K562 (cell line): Measurements from ENCODE around the gene EXOC2. TPM values are rescaled to one million over a fixed set of nuclear protein-coding genes. Genes with fewer than 3 reads are reported as not detected.

Source experiments
- ATAC-seq: fragments of 200-7000 bp; cut with Tn5 transposase; 3 replicates; pipeline ENCODE4 v1.9.1; 2020; ENCODE audit warnings: moderate library complexity
- BruUV-seq: library from RNA; stranded (reverse); fragments of 400-500 nt; replicated peaks from 2 replicates; lab custom pipeline; 2021; lab: Mats Ljungman, UMichigan
- CTCF ChIA-PET: fragments of 300-600 bp; formaldehyde crosslinking; extraction: SDS; loops from one replicate; lab custom pipeline; 2021; ENCODE audit warnings: low intra/inter-chr PET ratio; lab: Yijun Ruan, JAX
- POLR2A ChIA-PET: fragments of 300-600, 350-650 bp; sonication (Branson Sonifier 250); formaldehyde crosslinking; extraction: SDS; loops from one replicate; lab custom pipeline; 2021; ENCODE audit warnings: antibody characterized with exemption, inconsistent platforms; lab: Yijun Ruan, JAX
- DNase-seq, 4 experiments: peaks; one replicate each; pipeline versions ENCODE4 v3.0.0 to v3.0.0-alpha.2; 2011 to 2018; ENCODE audit warnings: low spot score in 3 of 4, mixed read lengths in 3 of 4; ENCODE audit errors: extremely low read depth in 1 of 4
- FAIRE-seq: peaks from 2 replicates; lab custom pipeline; 2011; peaks lifted over from hg19 to GRCh38; lab: Jason Lieb, UNC
- H2AFZ ChIP-seq: 2 replicates; pipeline ENCODE4 v1.6.0; 2011; ENCODE audit warnings: low read depth, low read length, control low read depth, inconsistent platforms
- H3K27ac ChIP-seq: fragments of 200-600 bp; 3 replicates; pipeline ENCODE4 v1.8.0; 2011; ENCODE audit warnings: low read depth, mild to moderate bottlenecking, control low read depth, inconsistent platforms, low read length, moderate library complexity, mixed read lengths; ENCODE audit errors: extremely low read depth
- H3K27me3 ChIP-seq, 2 experiments: fragments of 300-600 bp in 1 of 2; 2 replicates in 1 of 2; 3 replicates in 1 of 2; pipeline versions ENCODE4 v1.6.0 to v1.8.0; 2011; ENCODE audit warnings: inconsistent platforms in 2 of 2, low read length in 2 of 2, mild to moderate bottlenecking in 1 of 2, mixed read lengths in 1 of 2, moderate library complexity in 1 of 2; ENCODE audit not compliant: control insufficient read depth in 2 of 2, insufficient read depth in 2 of 2
- H3K36me3 ChIP-seq: fragments of 300-600 bp; 3 replicates; pipeline ENCODE4 v1.8.0; 2011; ENCODE audit warnings: mild to moderate bottlenecking, low read length, inconsistent platforms; ENCODE audit not compliant: control insufficient read depth, insufficient read depth
- H3K4me1 ChIP-seq, 2 experiments: fragments of 200-600 bp in 1 of 2; replicated peaks in 1 of 2; 2 replicates in 1 of 2; 3 replicates in 1 of 2; pipeline versions ENCODE4 v1.5.1 to v1.8.0; 2011; ENCODE audit warnings: inconsistent platforms in 2 of 2, low read length in 2 of 2, mild to moderate bottlenecking in 1 of 2, mixed read lengths in 1 of 2, moderate library complexity in 1 of 2; ENCODE audit not compliant: control insufficient read depth in 2 of 2, insufficient read depth in 2 of 2
- H3K4me2 ChIP-seq: 2 replicates; pipeline ENCODE4 v1.6.1; 2011; ENCODE audit warnings: low read length, control low read depth, inconsistent platforms, mixed read lengths; ENCODE audit not compliant: insufficient read depth
- H3K4me3 ChIP-seq: fragments of 200-600 bp; sonication (generic), shearing (Covaris generic); 2 replicates; pipeline ENCODE4 v1.5.1; 2016; ENCODE audit warnings: control low read depth, inconsistent platforms
- H3K79me2 ChIP-seq: fragments of 200-600 bp; 3 replicates; pipeline ENCODE4 v1.8.0; 2011; ENCODE audit warnings: low read length, inconsistent platforms; ENCODE audit not compliant: control insufficient read depth, insufficient read depth
- H3K9ac ChIP-seq, 2 experiments: 2 replicates each; pipeline versions ENCODE4 v1.6.0 to v1.6.1; 2011; ENCODE audit warnings: low read depth in 2 of 2, low read length in 2 of 2, control low read depth in 1 of 2, inconsistent platforms in 1 of 2, mild to moderate bottlenecking in 1 of 2, mixed read lengths in 1 of 2; ENCODE audit not compliant: insufficient read depth in 1 of 2
- H3K9me1 ChIP-seq: one replicate; pipeline ENCODE4 v1.6.0; 2011; ENCODE audit warnings: inconsistent platforms, mild to moderate bottlenecking, low read length, moderate library complexity; ENCODE audit not compliant: control insufficient read depth, insufficient read depth
- H3K9me3 ChIP-seq: replicated peaks from 2 replicates; pipeline ENCODE4 v1.5.1; 2011; ENCODE audit warnings: low read depth, low read length, inconsistent platforms; ENCODE audit not compliant: control insufficient read depth, insufficient read depth
- H4K20me1 ChIP-seq: replicated peaks from 2 replicates; pipeline ENCODE4 v1.6.1; 2011; ENCODE audit warnings: low read length, inconsistent platforms, mixed read lengths; ENCODE audit not compliant: control insufficient read depth, insufficient read depth
- ARHGAP35 ChIP-seq: fragments of 450-650 bp; IDR thresholded peaks from 2 replicates; pipeline ENCODE4 v1.6.1; 2018; ENCODE audit not compliant: partially characterized antibody
- ARNT ChIP-seq, 2 experiments: fragments of 450-650 bp; IDR thresholded peaks; 2 replicates each; pipeline ENCODE4 v1.6.1; 2016; ENCODE audit warnings: mild to moderate bottlenecking in 1 of 2
- BDP1 ChIP-seq: IDR thresholded peaks from 3 replicates; pipeline ENCODE4 v1.6.1; 2011; ENCODE audit not compliant: insufficient read length, insufficient read depth
- C11orf30 ChIP-seq: fragments of 450-650 bp; IDR thresholded peaks from 2 replicates; pipeline ENCODE4 v1.6.1; 2016; ENCODE audit warnings: low read depth, mild to moderate bottlenecking
- ELF2 ChIP-seq: fragments of 250-450 bp; sonication (Bioruptor Pico); IDR thresholded peaks from 2 replicates; pipeline ENCODE4 v1.5.0; 2021; ENCODE audit warnings: mild to moderate bottlenecking
- EWSR1 ChIP-seq: fragments of 450-650 bp; IDR thresholded peaks from 2 replicates; pipeline ENCODE4 v1.6.1; 2018; ENCODE audit warnings: borderline replicate concordance, mild to moderate bottlenecking, low read depth, moderate library complexity; ENCODE audit not compliant: partially characterized antibody
- KAT7 ChIP-seq: sonication (generic); formaldehyde crosslinking; IDR thresholded peaks from 2 replicates; pipeline ENCODE4 v1.8.0; 2022; ENCODE audit warnings: missing genetic modification reagents, mild to moderate bottlenecking, borderline replicate concordance
- MAFF ChIP-seq: IDR thresholded peaks from 2 replicates; pipeline ENCODE4 v1.6.1; 2012; ENCODE audit warnings: low read length, improper control_type of control experiment
- MAFG ChIP-seq: fragments of 450-650 bp; conservative IDR thresholded peaks from 2 replicates; pipeline ENCODE4 v1.6.1; 2016; ENCODE audit warnings: missing genetic modification characterization, missing compliant biosample characterization
- MAFK ChIP-seq: IDR thresholded peaks from 2 replicates; pipeline ENCODE4 v1.6.1; 2011; ENCODE audit warnings: low read length, improper control_type of control experiment
- U2AF1 ChIP-seq: fragments of 200-400 bp; formaldehyde crosslinking; optimal IDR thresholded peaks from 2 replicates; pipeline ENCODE3; 2017; ENCODE audit warnings: mild to moderate bottlenecking, low read depth, low read length, moderate library complexity
- ZBTB5 ChIP-seq: fragments of 450-650 bp; IDR thresholded peaks from 2 replicates; pipeline ENCODE4 v1.6.1; 2017; ENCODE audit warnings: antibody characterized with exemption
- ZNF316 ChIP-seq: fragments of 450-650 bp; IDR thresholded peaks from 2 replicates; pipeline ENCODE4 v1.6.1; 2016
- WGBS: fragments of 100-300 bp; shearing (Covaris generic); methylation state at CpG from one replicate; pipeline ENCODE4 v1.1.6; 2016; ENCODE audit warnings: low coverage, mixed read lengths; ENCODE audit not compliant: insufficient coverage; ENCODE audit errors: missing lambda C conversion rate; 5-methylcytosine and 5-hydroxymethylcytosine counted together
- in situ Hi-C: fragments of 300-500 bp; cut with MboI; formaldehyde crosslinking; loops from 4 replicates; pipeline ENCODE4 v1.15.0; 2018; ENCODE audit warnings: inconsistent platforms, mixed read lengths
- intact Hi-C: fragments of 100-400 bp; cut with micrococcal nuclease; formaldehyde crosslinking; loops from 2 replicates; pipeline ENCODE4 v1.14.2; 2022
- polyA plus RNA-seq, 8 experiments: library from polyadenylated mRNA; depleted of rRNA in 4 of 8; stranded (reverse) in 5 of 8; unstranded in 3 of 8; fragments of >200 nt; fragmentation: Nextera tagmentation in 2 of 8; fragmentation: Illumina TruSeq in 1 of 8; extraction: Ambion mirVana in 2 of 8; extraction: Trizol in 1 of 8; gene quantifications; 2 replicates each; pipeline versions ENCODE4 v1.2.1 to v1.2.3, GENCODE V29; 2011 to 2014; ENCODE audit warnings: inconsistent platforms in 1 of 8, missing spikeins in 1 of 8
- total RNA-seq, 7 experiments: library from RNA; depleted of rRNA in 6 of 7; stranded (reverse); fragments of >200 nt in 6 of 7; fragmentation: Illumina TruSeq in 2 of 7; extraction: Trizol in 2 of 7; gene quantifications; 2 replicates each; pipeline versions ENCODE4 v1.2.1 to v1.2.3, GENCODE V29; 2011 to 2021; ENCODE audit warnings: low replicate concordance in 1 of 7

Gene EXOC2
- total and polyA plus RNA-seq, 9 of the 15 experiments (the other 6 are each of a cell fraction or from before 2014, with no cell fraction given) = 12.2 to 30.2 (median 24.2) TPM

- DNase-seq (no peak), FAIRE-seq (no peak), ATAC-seq (no peak)
- BruUV-seq = no TSS peak
- Histone ChIP-seq H3K79me2 (no peaks in the 10 kb centered on the region), H3K9ac (no peak overlapping the region), H3K27me3 (peaks cover 51 to 53% of the 10 kb centered on the region in 2 experiments), H2AFZ (no peak overlapping the region), H3K36me3 (no peaks in the 10 kb centered on the region), H3K4me3 (no peak overlapping the region), H3K27ac (no peak overlapping the region), H3K9me3 (no peaks in the 10 kb centered on the region), H3K4me1 (no peaks in the 10 kb centered on the region; a peak in 2 of 5 replicates), H4K20me1 (no peaks in the 10 kb centered on the region), H3K9me1 (no peaks in the 10 kb centered on the region), H3K4me2 (no peak overlapping the region)
- in situ Hi-C loops (no loop called here), intact Hi-C loops (loop anchor here (5.0 kb wide), 1 partner anchor 108 kb away; no protein-coding TSS in a partner anchor)
- POLR2A ChIA-PET = interaction anchor here (0.9 kb wide), 1 partner anchor 1899 kb away, joined by 3 read pairs; no protein-coding TSS in a partner anchor
- TF ChIP-seq ARHGAP35 (no peak), U2AF1 (no peak), ARNT (IDR thresholded peaks at IDR 0.05) (no peak), MAFF (peak; percentile 51; the same call in 1 of the 2 replicates), EWSR1 (no peak), MAFG (tag) (peak; percentile 55; the same call in 1 of the 2 replicates), ELF2 (CRISPR knock-in tag) (no peak), ZNF316 (peak; percentile 71), ZBTB5 (no peak), BDP1 (no peak), MAFK (peak; percentile 36; the same call in 1 of the 2 replicates), KAT7 (CRISPR knock-in tag) (no peak), C11orf30 (peak; percentile 47; the same call in 1 of the 2 replicates)
- CTCF ChIA-PET = no interaction called here
- 27% methylated on average over 3 of the region's 3 CpGs for WGBS
Measured at GRCh38 chr6:700490-700889, 7.6 kb upstream of the EXOC2 start.
